Keratinocyte (primary cell): ENCODE results near the gene AGAP1. TPM values are rescaled to one million over a fixed set of nuclear protein-coding genes. Genes with fewer than 3 reads are reported as not detected.
A peak's percentile ranks its signal among the peaks of the same experiment; 100 is the strongest.

Experiments used
- DNase-seq: peaks from one replicate; pipeline ENCODE4 v3.0.0-alpha.2; 2011; ENCODE audit warnings: low read depth, missing footprints, low spot score
- FAIRE-seq: peaks from 2 replicates; lab custom pipeline; 2011; peaks lifted over from hg19 to GRCh38; lab: Jason Lieb, UNC
- H2AFZ ChIP-seq: 2 replicates; pipeline ENCODE4 v1.6.0; 2012; ENCODE audit warnings: low read length, control low read depth, inconsistent platforms; ENCODE audit not compliant: control insufficient read depth
- H3K27ac ChIP-seq: 2 replicates; pipeline ENCODE4 v1.5.1; 2011; ENCODE audit warnings: low read length; ENCODE audit not compliant: control insufficient read depth, insufficient read depth
- H3K27me3 ChIP-seq: 3 replicates; pipeline ENCODE4 v1.6.0; 2011; ENCODE audit warnings: low read length; ENCODE audit not compliant: control insufficient read depth, insufficient read depth; ENCODE audit errors: extremely low read depth
- H3K36me3 ChIP-seq, 2 experiments: 2 replicates in 1 of 2; 3 replicates in 1 of 2; pipeline ENCODE4 v1.5.1; 2011; ENCODE audit warnings: low read length in 2 of 2, mild to moderate bottlenecking in 1 of 2; ENCODE audit not compliant: control insufficient read depth in 2 of 2, insufficient read depth in 2 of 2; ENCODE audit errors: extremely low read depth in 1 of 2
- H3K4me1 ChIP-seq: 3 replicates; pipeline ENCODE4 v1.5.1; 2011; ENCODE audit warnings: low read length; ENCODE audit not compliant: control insufficient read depth, insufficient read depth; ENCODE audit errors: extremely low read depth
- H3K4me2 ChIP-seq: 3 replicates; pipeline ENCODE4 v1.6.0; 2011; ENCODE audit warnings: low read depth, low read length; ENCODE audit not compliant: control insufficient read depth, insufficient read depth; ENCODE audit errors: extremely low read depth
- H3K4me3 ChIP-seq, 3 experiments: fragments of 200-600 bp in 1 of 3; sonication (generic) in 1 of 3; 2 replicates in 2 of 3; 3 replicates in 1 of 3; pipeline ENCODE4 v1.5.1; 2011 to 2016; ENCODE audit warnings: low read length in 3 of 3, mild to moderate bottlenecking in 3 of 3, control low read depth in 2 of 3, inconsistent platforms in 1 of 3, low read depth in 1 of 3, mixed read lengths in 1 of 3, mixed run types in 1 of 3, moderate library complexity in 1 of 3; ENCODE audit not compliant: control insufficient read depth in 2 of 3, insufficient read depth in 2 of 3; ENCODE audit errors: extremely low read depth in 1 of 3
- H3K79me2 ChIP-seq: 2 replicates; pipeline ENCODE4 v1.6.0; 2012; ENCODE audit warnings: low read length; ENCODE audit not compliant: control insufficient read depth, insufficient read depth
- H3K9ac ChIP-seq: 3 replicates; pipeline ENCODE4 v1.6.0; 2011; ENCODE audit warnings: low read length; ENCODE audit not compliant: control insufficient read depth, insufficient read depth; ENCODE audit errors: extremely low read depth
- H3K9me1 ChIP-seq: 3 replicates; pipeline ENCODE4 v1.6.0; 2011; ENCODE audit warnings: low read length; ENCODE audit not compliant: control insufficient read depth, insufficient read depth; ENCODE audit errors: extremely low read depth
- H3K9me3 ChIP-seq: 2 replicates; pipeline ENCODE4 v1.5.1; 2012; ENCODE audit warnings: low read depth, low read length; ENCODE audit not compliant: control insufficient read depth
- H4K20me1 ChIP-seq: 3 replicates; pipeline ENCODE4 v1.6.0; 2011; ENCODE audit warnings: low read length; ENCODE audit not compliant: control insufficient read depth, insufficient read depth; ENCODE audit errors: extremely low read depth
- CTCF ChIP-seq, 3 experiments: IDR thresholded peaks in 1 of 3; conservative IDR thresholded peaks in 1 of 3; optimal IDR thresholded peaks in 1 of 3; 2 replicates in 2 of 3; 3 replicates in 1 of 3; pipeline versions ENCODE3 to v1.5.1; 2011; ENCODE audit warnings: low read length in 3 of 3, mild to moderate bottlenecking in 3 of 3, moderate library complexity in 2 of 3, control low read depth in 1 of 3, inconsistent platforms in 1 of 3; ENCODE audit not compliant: insufficient read depth in 2 of 3; ENCODE audit errors: extremely low read depth in 1 of 3
- EZH2 ChIP-seq: IDR thresholded peaks from one replicate; pipeline ENCODE4 v1.6.1; 2012; ENCODE audit warnings: inconsistent platforms, mild to moderate bottlenecking, low read length, moderate library complexity
- dilution Hi-C: fragments of 300-500 bp; cut with MboI; formaldehyde crosslinking; loops from one replicate; pipeline ENCODE4 v1.7.0; 2020; ENCODE audit warnings: low sequenced_read_pairs; ENCODE audit not compliant: extremely low pct_ligation_motif_present
- polyA plus RNA-seq, 5 experiments: library from polyadenylated mRNA; depleted of rRNA in 3 of 5; stranded (reverse) in 3 of 5; stranded (forward) in 1 of 5; unstranded in 1 of 5; fragments of >200 nt; gene quantifications; 1 replicate in 1 of 5; 2 replicates in 3 of 5; 3 replicates in 1 of 5; pipeline versions ENCODE4 v1.2.1 to v1.2.3, GENCODE V29; 2011 to 2012; ENCODE audit warnings: missing spikeins in 2 of 5, low read depth in 1 of 5, low replicate concordance in 1 of 5

AGAP1 gene
- polyA plus RNA-seq, 1 donor (not counting 4 experiments of a cell fraction or from before 2014, with no cell fraction given), result 12.6 TPM

- H2AFZ ChIP-seq, result no peak overlapping the region
- peak; percentile 55 for FAIRE-seq
These were observed 272.4 kb downstream of the AGAP1 start for GRCh38 chr2:235766278-235766677.

GRCh38 chr2:235768606-235769005, 274.8 kb downstream of the AGAP1 start:
- Histone ChIP-seq H3K9me3 (no peaks in the 10 kb centered on the region), H3K4me1 (peaks cover 16% of the 10 kb centered on the region), H4K20me1 (no peaks in the 10 kb centered on the region), H3K79me2 (no peaks in the 10 kb centered on the region), H3K9ac (no peak overlapping the region), H2AFZ (no peak overlapping the region), H3K36me3 (peaks cover 0 to 3% of the 10 kb centered on the region in 2 experiments), H3K27ac (no peak overlapping the region), H3K4me2 (peak overlapping the region; percentile 39), H3K9me1 (no peaks in the 10 kb centered on the region), H3K27me3 (no peaks in the 10 kb centered on the region), H3K4me3 (no peak overlapping the region)
- no peak for DNase-seq
- FAIRE-seq, result no peak
- dilution Hi-C loops, result no loop called here
- no peak for TF ChIP-seq CTCF (optimal IDR thresholded peaks at IDR 0.05 in 1 of 3, IDR thresholded peaks at IDR 0.05 in 1 of 3, conservative IDR thresholded peaks at IDR 0.05 in 1 of 3; ENCODE audit: extremely low read depth in 1 of 3, insufficient read depth in 2 of 3, low read length in 3 of 3)
- TF ChIP-seq EZH2, result no peak

More at GRCh38 chr2:235766278-235766677, 272.4 kb downstream of the AGAP1 start:
- dilution Hi-C loops, result no loop called here
- H3K9me3 ChIP-seq, result no peaks in the 10 kb centered on the region
- H4K20me1 ChIP-seq, result no peaks in the 10 kb centered on the region
- TF ChIP-seq EZH2, result no peak
- TF ChIP-seq CTCF (optimal IDR thresholded peaks at IDR 0.05 in 1 of 3, IDR thresholded peaks at IDR 0.05 in 1 of 3, conservative IDR thresholded peaks at IDR 0.05 in 1 of 3; ENCODE audit: extremely low read depth in 1 of 3, insufficient read depth in 2 of 3, low read length in 3 of 3), result peak; percentile 75 to 87 (median 77)
- peaks cover 0 to 2% of the 10 kb centered on the region in 2 experiments for H3K36me3 ChIP-seq
- no peaks in the 10 kb centered on the region for H3K79me2 ChIP-seq
- H3K4me2 ChIP-seq, result no peak overlapping the region
- no peaks in the 10 kb centered on the region for H3K27me3 ChIP-seq
- no peaks in the 10 kb centered on the region for H3K9me1 ChIP-seq
- no peak overlapping the region for H3K9ac ChIP-seq
- H3K27ac ChIP-seq, result no peak overlapping the region
- peak; percentile 23 for DNase-seq
- no peak overlapping the region for H3K4me3 ChIP-seq
- H3K4me1 ChIP-seq, result peaks cover 16% of the 10 kb centered on the region
